Smooth muscle cell (in vitro differentiated cells): ENCODE results near the gene TCEAL1. TPM values are rescaled to one million over a fixed set of nuclear protein-coding genes. Genes with fewer than 3 reads are reported as not detected.
"Not testable (repeated sequence)": the region's sequence is repeated elsewhere in the genome, so short reads cannot be mapped to it uniquely, and the experiment has no call there.

Experiments
- DNase-seq: peaks from one replicate; lab custom pipeline; 2025; ENCODE audit not compliant: unreplicated experiment; lab: John Stamatoyannopoulos, UW
- H2AFZ ChIP-seq: fragments of 200-600 bp; sonication (generic); 2 replicates; pipeline ENCODE4 v1.6.0; 2016; ENCODE audit warnings: antibody characterized with exemption, low read depth, mild to moderate bottlenecking
- H3F3A ChIP-seq: fragments of 200-600 bp; sonication (generic); 2 replicates; pipeline ENCODE4 v1.6.0; 2017; ENCODE audit warnings: antibody characterized with exemption, low read depth
- H3K27ac ChIP-seq: fragments of 200-600 bp; sonication (generic); 2 replicates; pipeline ENCODE4 v1.5.1; 2016; ENCODE audit warnings: low read depth, mild to moderate bottlenecking
- H3K27me3 ChIP-seq: fragments of 200-600 bp; sonication (generic); 2 replicates; pipeline ENCODE4 v1.6.1; 2016; ENCODE audit warnings: low read depth, mild to moderate bottlenecking
- H3K36me3 ChIP-seq: fragments of 200-600 bp; sonication (generic); 2 replicates; pipeline ENCODE4 v1.5.1; 2016; ENCODE audit warnings: low read depth
- H3K4me1 ChIP-seq: fragments of 200-600 bp; sonication (generic); 2 replicates; pipeline ENCODE4 v1.5.1; 2016; ENCODE audit warnings: low read depth
- H3K4me2 ChIP-seq: fragments of 200-600 bp; sonication (generic); 2 replicates; pipeline ENCODE4 v1.6.0; 2016; ENCODE audit warnings: mild to moderate bottlenecking
- H3K4me3 ChIP-seq: fragments of 200-600 bp; sonication (generic); 2 replicates; pipeline ENCODE4 v1.5.1; 2016; ENCODE audit warnings: mild to moderate bottlenecking
- H3K79me2 ChIP-seq: fragments of 200-600 bp; sonication (generic); 2 replicates; pipeline ENCODE4 v1.6.0; 2016; ENCODE audit warnings: low read depth, mild to moderate bottlenecking
- H3K9ac ChIP-seq: fragments of 200-600 bp; sonication (generic); 2 replicates; pipeline ENCODE4 v1.6.0; 2016; ENCODE audit warnings: low read depth
- H3K9me3 ChIP-seq: fragments of 200-600 bp; sonication (generic); replicated peaks from 2 replicates; pipeline ENCODE4 v1.5.1; 2016; ENCODE audit warnings: low read depth
- H4K20me1 ChIP-seq: fragments of 200-600 bp; sonication (generic); 2 replicates; pipeline ENCODE4 v1.6.0; 2016; ENCODE audit warnings: low read depth
- WGBS: methylation state at CpG from one replicate; pipeline ENCODE4 v1.1.7; 2016; ENCODE audit warnings: low lambda C conversion rate; 5-methylcytosine and 5-hydroxymethylcytosine counted together
- polyA plus RNA-seq: library from polyadenylated mRNA; unstranded; fragments of >200 nt; fragmentation: Nextera tagmentation; extraction: Ambion mirVana; gene quantifications from 2 replicates; pipeline ENCODE4 v1.2.1, GENCODE V29; 2016
- total RNA-seq: library from RNA; depleted of rRNA; stranded (reverse); fragments of >200 nt; gene quantifications from 2 replicates; pipeline ENCODE4 v1.2.3, GENCODE V29; 2014
- TF ChIP-seq, protein P1 (sequence below): fragments of 200-600 bp; sonication (generic); IDR thresholded peaks from 2 replicates; pipeline ENCODE4 v1.5.1; 2017; ENCODE audit warnings: borderline replicate concordance, mild to moderate bottlenecking, antibody characterized with exemption; ENCODE audit not compliant: insufficient read depth, poor library complexity, severe bottlenecking

Gene TCEAL1
- total and polyA plus RNA-seq, 2 experiments from 2014 or later = 16.7 to 22.1 TPM

DNA sequence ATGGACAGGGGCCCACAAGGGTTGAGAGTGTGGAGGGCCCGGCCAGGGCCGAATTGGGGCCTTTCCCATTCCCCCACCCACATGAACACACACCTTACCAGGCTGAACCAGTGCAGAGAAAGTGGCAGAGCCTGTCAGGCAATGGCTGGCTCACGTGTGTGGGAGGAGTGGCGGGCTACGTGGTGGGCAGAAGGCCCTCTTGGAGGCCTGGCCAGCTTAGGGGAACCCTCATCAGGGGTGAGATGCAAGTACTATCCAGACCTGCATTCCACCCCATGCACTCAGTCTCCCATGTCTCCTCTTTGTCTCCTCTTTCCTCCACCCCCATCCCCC lies 42.5 kb upstream of the TCEAL1 start:
- peak overlapping the region; percentile 19 for H3K27ac ChIP-seq
- no peaks in the 10 kb centered on the region for H3K79me2 ChIP-seq
- peak overlapping the region; percentile 79 for H3K4me3 ChIP-seq
- H4K20me1 ChIP-seq = no peaks in the 10 kb centered on the region
- WGBS = 46% methylated on average over 5 of the region's 5 CpGs
- no peak for DNase-seq
- H3K4me2 ChIP-seq = peak overlapping the region; percentile 90
- TF ChIP-seq, protein P1, sequence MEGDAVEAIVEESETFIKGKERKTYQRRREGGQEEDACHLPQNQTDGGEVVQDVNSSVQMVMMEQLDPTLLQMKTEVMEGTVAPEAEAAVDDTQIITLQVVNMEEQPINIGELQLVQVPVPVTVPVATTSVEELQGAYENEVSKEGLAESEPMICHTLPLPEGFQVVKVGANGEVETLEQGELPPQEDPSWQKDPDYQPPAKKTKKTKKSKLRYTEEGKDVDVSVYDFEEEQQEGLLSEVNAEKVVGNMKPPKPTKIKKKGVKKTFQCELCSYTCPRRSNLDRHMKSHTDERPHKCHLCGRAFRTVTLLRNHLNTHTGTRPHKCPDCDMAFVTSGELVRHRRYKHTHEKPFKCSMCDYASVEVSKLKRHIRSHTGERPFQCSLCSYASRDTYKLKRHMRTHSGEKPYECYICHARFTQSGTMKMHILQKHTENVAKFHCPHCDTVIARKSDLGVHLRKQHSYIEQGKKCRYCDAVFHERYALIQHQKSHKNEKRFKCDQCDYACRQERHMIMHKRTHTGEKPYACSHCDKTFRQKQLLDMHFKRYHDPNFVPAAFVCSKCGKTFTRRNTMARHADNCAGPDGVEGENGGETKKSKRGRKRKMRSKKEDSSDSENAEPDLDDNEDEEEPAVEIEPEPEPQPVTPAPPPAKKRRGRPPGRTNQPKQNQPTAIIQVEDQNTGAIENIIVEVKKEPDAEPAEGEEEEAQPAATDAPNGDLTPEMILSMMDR = no peak
- H3K9ac ChIP-seq = peak overlapping the region; percentile 57
- no peaks in the 10 kb centered on the region for H3K36me3 ChIP-seq
- no peaks in the 10 kb centered on the region for H3K27me3 ChIP-seq
- H2AFZ ChIP-seq = peak overlapping the region; percentile 96
- no peaks in the 10 kb centered on the region for H3K4me1 ChIP-seq
- H3K9me3 ChIP-seq = no peaks in the 10 kb centered on the region
- no peaks in the 10 kb centered on the region for H3F3A ChIP-seq

DNA sequence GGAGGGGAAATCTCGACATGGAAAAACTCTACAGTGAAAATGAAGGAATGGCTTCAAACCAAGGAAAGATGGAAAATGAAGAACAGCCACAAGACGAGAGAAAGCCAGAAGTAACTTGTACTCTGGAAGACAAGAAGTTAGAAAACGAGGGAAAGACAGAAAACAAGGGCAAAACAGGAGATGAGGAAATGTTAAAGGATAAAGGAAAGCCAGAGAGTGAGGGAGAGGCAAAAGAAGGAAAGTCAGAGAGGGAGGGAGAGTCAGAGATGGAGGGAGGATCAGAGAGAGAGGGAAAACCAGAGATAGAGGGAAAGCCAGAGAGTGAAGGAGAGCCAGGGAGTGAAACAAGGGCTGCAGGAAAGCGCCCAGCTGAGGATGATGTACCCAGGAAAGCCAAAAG lies 42.1 kb upstream of the TCEAL1 start:
- TF ChIP-seq, protein P1 = no peak
- Histone ChIP-seq H3F3A (no peaks in the 10 kb centered on the region), H3K27me3 (no peaks in the 10 kb centered on the region), H3K36me3 (no peaks in the 10 kb centered on the region), H3K4me2 (peak overlapping the region; percentile 90), H3K4me3 (peak overlapping the region; percentile 79), H4K20me1 (no peaks in the 10 kb centered on the region), H3K9ac (no peak overlapping the region), H3K27ac (no peak overlapping the region), H3K79me2 (no peaks in the 10 kb centered on the region), H2AFZ (no peak overlapping the region), H3K9me3 (no peaks in the 10 kb centered on the region), H3K4me1 (no peaks in the 10 kb centered on the region)
- no peak for DNase-seq
- 83% methylated on average over 4 of the region's 4 CpGs for WGBS

DNA sequence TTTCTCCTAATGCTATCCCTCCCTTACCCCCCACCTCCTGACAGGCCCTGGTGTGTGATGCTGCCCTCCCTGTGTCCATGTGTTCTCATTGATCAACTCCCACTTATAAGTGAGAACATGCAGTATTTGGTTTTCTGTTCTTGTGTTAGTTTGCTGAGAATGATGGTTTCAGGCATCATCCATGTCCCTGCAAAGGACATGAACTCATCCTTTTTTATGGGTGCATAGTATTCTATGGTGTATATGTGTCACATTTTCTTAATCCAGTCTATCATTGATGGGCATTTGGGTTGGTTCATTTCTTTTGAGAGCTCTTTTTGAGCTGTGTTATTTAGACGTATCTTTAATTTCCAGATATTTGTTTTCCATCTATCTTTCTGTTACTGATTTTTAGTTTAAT lies 36.5 kb upstream of the TCEAL1 start:
- WGBS = 95% methylated on average over 1 of the region's 1 CpG
- H3K36me3 ChIP-seq, H3K9me3 ChIP-seq, DNase-seq, H3K4me1 ChIP-seq, H3F3A ChIP-seq, H2AFZ ChIP-seq, H3K4me3 ChIP-seq, H3K79me2 ChIP-seq, H3K27ac ChIP-seq, H3K4me2 ChIP-seq, H3K27me3 ChIP-seq, H4K20me1 ChIP-seq, H3K9ac ChIP-seq: not testable (repeated sequence)

DNA sequence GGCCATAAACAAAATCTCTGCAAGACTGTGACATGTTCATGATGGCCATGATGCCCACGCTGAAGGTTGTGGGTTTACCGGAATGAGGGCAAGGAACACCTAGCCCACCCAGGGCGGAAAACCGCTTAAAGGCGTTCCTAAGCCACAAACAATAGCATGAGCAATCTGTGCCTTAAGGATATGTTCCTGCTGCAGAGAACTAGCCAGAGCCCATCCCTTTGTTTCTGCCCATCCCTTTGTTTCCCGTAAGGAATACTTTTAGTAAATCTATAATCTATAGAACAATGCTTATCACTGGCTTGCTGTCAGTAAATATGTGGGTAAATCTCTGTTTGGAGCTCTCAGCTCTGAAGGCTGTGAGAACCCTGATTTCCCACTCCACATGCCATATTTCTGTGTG lies 33.6 kb upstream of the TCEAL1 start:
- H3K9me3 ChIP-seq, H4K20me1 ChIP-seq, H3K27ac ChIP-seq, H3K4me3 ChIP-seq, H3K36me3 ChIP-seq, H3K4me2 ChIP-seq, H3K79me2 ChIP-seq, H3K4me1 ChIP-seq, H3K27me3 ChIP-seq, H2AFZ ChIP-seq, H3K9ac ChIP-seq, DNase-seq, H3F3A ChIP-seq: not testable (repeated sequence)
- 93% methylated on average over 6 of the region's 6 CpGs for WGBS
